Trophoblast cell (in vitro differentiated cells and primary cell): Measurements from ENCODE around the gene GTF2I.

ENCODE experiments used
- DNase-seq, 2 donors: peaks; one replicate each; pipeline ENCODE4 v3.0.0-alpha.2; 2016
- H2AFZ ChIP-seq: 2 replicates; pipeline ENCODE4 v1.6.1; 2013; ENCODE audit warnings: low read length, moderate library complexity, mild to moderate bottlenecking; ENCODE audit not compliant: insufficient read depth, poor library complexity
- H2AK5ac ChIP-seq: 2 replicates; pipeline ENCODE4 v1.6.1; 2013; ENCODE audit warnings: mild to moderate bottlenecking, low read length
- H2BK120ac ChIP-seq: 2 replicates; pipeline ENCODE4 v1.6.1; 2013; ENCODE audit warnings: low read length, mild to moderate bottlenecking, moderate library complexity; ENCODE audit not compliant: insufficient read depth, poor library complexity
- H2BK12ac ChIP-seq: 2 replicates; pipeline ENCODE4 v1.6.1; 2013; ENCODE audit warnings: mild to moderate bottlenecking, low read length, moderate library complexity
- H2BK5ac ChIP-seq: 2 replicates; pipeline ENCODE4 v1.6.1; 2013; ENCODE audit warnings: low read length, low read depth, moderate library complexity, mild to moderate bottlenecking; ENCODE audit not compliant: poor library complexity
- H3K14ac ChIP-seq: 2 replicates; pipeline ENCODE4 v1.6.1; 2013; ENCODE audit warnings: mild to moderate bottlenecking, low read length
- H3K18ac ChIP-seq: 2 replicates; pipeline ENCODE4 v1.6.1; 2013; ENCODE audit warnings: mild to moderate bottlenecking, low read length
- H3K23ac ChIP-seq: 2 replicates; pipeline ENCODE4 v1.6.1; 2013; ENCODE audit warnings: low read length
- H3K27ac ChIP-seq: 2 replicates; pipeline ENCODE4 v1.5.1; 2013; ENCODE audit warnings: low read depth, mild to moderate bottlenecking, inconsistent platforms, low read length, moderate library complexity
- H3K27me3 ChIP-seq: 2 replicates; pipeline ENCODE4 v1.6.1; 2013; ENCODE audit warnings: inconsistent platforms, mild to moderate bottlenecking, low read length, moderate library complexity; ENCODE audit not compliant: insufficient read depth
- H3K36me3 ChIP-seq, 2 experiments: 1 replicate in 1 of 2; 2 replicates in 1 of 2; pipeline ENCODE4 v1.6.1; 2013; ENCODE audit warnings: low read length in 2 of 2, mild to moderate bottlenecking in 2 of 2, moderate library complexity in 1 of 2; ENCODE audit not compliant: insufficient read depth in 2 of 2, control insufficient read depth in 1 of 2
- H3K4ac ChIP-seq: 2 replicates; pipeline ENCODE4 v1.6.1; 2013; ENCODE audit warnings: low read depth, mild to moderate bottlenecking, low read length, moderate library complexity
- H3K4me1 ChIP-seq, 2 experiments: 1 replicate in 1 of 2; 2 replicates in 1 of 2; pipeline ENCODE4 v1.6.1; 2013; ENCODE audit warnings: low read length in 2 of 2, mild to moderate bottlenecking in 2 of 2, moderate library complexity in 1 of 2; ENCODE audit not compliant: insufficient read depth in 2 of 2, control insufficient read depth in 1 of 2
- H3K4me2 ChIP-seq: 2 replicates; pipeline ENCODE4 v1.6.1; 2013; ENCODE audit warnings: inconsistent platforms, mild to moderate bottlenecking, low read length, moderate library complexity
- H3K4me3 ChIP-seq: 2 replicates; pipeline ENCODE4 v1.5.1; 2013; ENCODE audit warnings: mild to moderate bottlenecking, low read depth, low read length, inconsistent platforms
- H3K79me1 ChIP-seq: one replicate; pipeline ENCODE4 v1.6.1; 2013; ENCODE audit warnings: low read length
- H3K79me2 ChIP-seq: 2 replicates; pipeline ENCODE4 v1.6.1; 2013; ENCODE audit warnings: low read length, mild to moderate bottlenecking; ENCODE audit not compliant: control insufficient read depth, insufficient read depth, poor library complexity
- H3K9ac ChIP-seq: 2 replicates; pipeline ENCODE4 v1.6.1; 2013; ENCODE audit warnings: mild to moderate bottlenecking, low read length
- H3K9me3 ChIP-seq: 2 replicates; pipeline ENCODE4 v1.6.1; 2013; ENCODE audit warnings: low read depth, mild to moderate bottlenecking, control low read depth, inconsistent platforms, low read length; ENCODE audit not compliant: insufficient read depth
- H4K12ac ChIP-seq: 2 replicates; pipeline ENCODE4 v1.6.1; 2013; ENCODE audit warnings: low read depth, mild to moderate bottlenecking, low read length, moderate library complexity
- H4K8ac ChIP-seq: 2 replicates; pipeline ENCODE4 v1.6.1; 2013; ENCODE audit warnings: low read depth, mild to moderate bottlenecking, low read length, moderate library complexity
- H4K91ac ChIP-seq: one replicate; pipeline ENCODE4 v1.6.1; 2013; ENCODE audit warnings: low read depth, mild to moderate bottlenecking, low read length, moderate library complexity
- WGBS: extraction: QIAGEN DNeasy Blood & Tissue Kit; methylation state at CpG from one replicate; pipeline ENCODE4 v1.1.7; 2013; ENCODE audit warnings: missing lambda C conversion rate; ENCODE audit not compliant: insufficient read length, insufficient coverage; ENCODE audit errors: extremely low coverage; 5-methylcytosine and 5-hydroxymethylcytosine counted together

Gene GTF2I

GRCh38 chr7:74671602-74672001 is 14.1 kb downstream of the GTF2I start:
- Histone ChIP-seq H2AFZ (no peak overlapping the region), H3K27ac (no peak overlapping the region), H3K9me3 (no peaks in the 10 kb centered on the region), H3K79me1 (no peaks in the 10 kb centered on the region), H4K91ac (no peak overlapping the region), H3K4me3 (no peak overlapping the region), H2BK12ac (no peak overlapping the region), H2BK120ac (no peak overlapping the region), H3K14ac (no peak overlapping the region), H3K27me3 (no peaks in the 10 kb centered on the region), H4K12ac (no peak overlapping the region), H2BK5ac (no peak overlapping the region), H3K4me2 (no peak overlapping the region), H3K79me2 (peaks cover 6% of the 10 kb centered on the region), H3K9ac (no peak overlapping the region), H3K36me3 (peaks cover 7 to 9% of the 10 kb centered on the region in 2 experiments), H3K4ac (peak overlapping the region; percentile 67), H3K18ac (no peak overlapping the region), H3K4me1 (peaks cover 0 to 2% of the 10 kb centered on the region in 2 experiments), H2AK5ac (no peak overlapping the region), H4K8ac (no peak overlapping the region), H3K23ac (no peak overlapping the region)
- no peak for DNase-seq
- no CpG with 5 or more reads among the region's 6 CpGs for WGBS

GRCh38 chr7:74672343-74672915 is 14.9 kb downstream of the GTF2I start:
- no peaks in the 10 kb centered on the region for H3K79me1 ChIP-seq
- no peak overlapping the region for H2BK5ac ChIP-seq
- no peak overlapping the region for H4K8ac ChIP-seq
- H2AK5ac ChIP-seq: no peak overlapping the region
- H3K9ac ChIP-seq: no peak overlapping the region
- no peak overlapping the region for H4K91ac ChIP-seq
- H4K12ac ChIP-seq: no peak overlapping the region
- H3K9me3 ChIP-seq: no peaks in the 10 kb centered on the region
- WGBS: no CpG with 5 or more reads among the region's 6 CpGs
- H3K79me2 ChIP-seq: peaks cover 5% of the 10 kb centered on the region
- peak overlapping the region; percentile 76 for H3K4ac ChIP-seq
- no peak overlapping the region for H3K14ac ChIP-seq
- H3K4me3 ChIP-seq: no peak overlapping the region
- H3K4me1 ChIP-seq: peaks cover 0 to 2% of the 10 kb centered on the region in 2 experiments
- H3K27me3 ChIP-seq: no peaks in the 10 kb centered on the region
- H3K4me2 ChIP-seq: no peak overlapping the region
- H3K27ac ChIP-seq: no peak overlapping the region
- DNase-seq: no peak
- H3K36me3 ChIP-seq: peaks cover 6 to 7% of the 10 kb centered on the region in 2 experiments
- H2BK120ac ChIP-seq: no peak overlapping the region
- H3K18ac ChIP-seq: no peak overlapping the region
- H2BK12ac ChIP-seq: no peak overlapping the region
- H3K23ac ChIP-seq: no peak overlapping the region
- H2AFZ ChIP-seq: no peak overlapping the region

GRCh38 chr7:74674166-74674565 is 16.6 kb downstream of the GTF2I start:
- Histone ChIP-seq H3K4me2 (no peak overlapping the region), H3K23ac (no peak overlapping the region), H2AFZ (no peak overlapping the region), H2BK5ac (no peak overlapping the region), H3K4me3 (no peak overlapping the region), H2BK12ac (no peak overlapping the region), H3K79me1 (no peaks in the 10 kb centered on the region), H2BK120ac (no peak overlapping the region), H3K27me3 (no peaks in the 10 kb centered on the region), H3K27ac (no peak overlapping the region), H3K4ac (no peak overlapping the region), H2AK5ac (no peak overlapping the region), H3K36me3 (peaks cover 6 to 9% of the 10 kb centered on the region in 2 experiments), H4K91ac (no peak overlapping the region), H3K4me1 (peaks cover 0 to 2% of the 10 kb centered on the region in 2 experiments), H3K79me2 (peaks cover 2% of the 10 kb centered on the region), H4K8ac (no peak overlapping the region), H3K9me3 (no peaks in the 10 kb centered on the region), H3K18ac (no peak overlapping the region), H3K9ac (no peak overlapping the region), H4K12ac (no peak overlapping the region), H3K14ac (no peak overlapping the region)
- peak in 1 of 2 donors; percentile 45 for DNase-seq
- no CpG with 5 or more reads among the region's 7 CpGs for WGBS

- no peak overlapping the region for H3K27ac ChIP-seq
- H3K4me1 ChIP-seq: no peaks in the 10 kb centered on the region
- H2BK120ac ChIP-seq: no peak overlapping the region
- H3K4me3 ChIP-seq: no peak overlapping the region
- H3K79me2 ChIP-seq: peaks cover 13% of the 10 kb centered on the region
- peaks cover 4 to 11% of the 10 kb centered on the region in 2 experiments for H3K36me3 ChIP-seq
- H2BK12ac ChIP-seq: no peak overlapping the region
- no peaks in the 10 kb centered on the region for H3K9me3 ChIP-seq
- no peak overlapping the region for H2AK5ac ChIP-seq
- no peak overlapping the region for H3K18ac ChIP-seq
- no peak overlapping the region for H4K12ac ChIP-seq
- WGBS: 100% methylated on average over 2 of the region's 3 CpGs
- no peak for DNase-seq
- no peak overlapping the region for H3K14ac ChIP-seq
- H4K91ac ChIP-seq: no peak overlapping the region
- H3K4me2 ChIP-seq: no peak overlapping the region
- no peak overlapping the region for H3K9ac ChIP-seq
- no peak overlapping the region for H3K23ac ChIP-seq
- H3K27me3 ChIP-seq: no peaks in the 10 kb centered on the region
- H2AFZ ChIP-seq: no peak overlapping the region
- H4K8ac ChIP-seq: no peak overlapping the region
- no peak overlapping the region for H2BK5ac ChIP-seq
- no peak overlapping the region for H3K4ac ChIP-seq
- H3K79me1 ChIP-seq: no peaks in the 10 kb centered on the region
Observed at GRCh38 chr7:74682829-74683228, 25.3 kb downstream of the GTF2I start.
